ENCODE measurements around the gene ALG2. TPM values are rescaled to one million over a fixed set of nuclear protein-coding genes. Genes with fewer than 3 reads are reported as not detected.

ALG2 gene
- polyA plus RNA-seq, 1 donor from 2014 or later = 15.8 TPM

DNA sequence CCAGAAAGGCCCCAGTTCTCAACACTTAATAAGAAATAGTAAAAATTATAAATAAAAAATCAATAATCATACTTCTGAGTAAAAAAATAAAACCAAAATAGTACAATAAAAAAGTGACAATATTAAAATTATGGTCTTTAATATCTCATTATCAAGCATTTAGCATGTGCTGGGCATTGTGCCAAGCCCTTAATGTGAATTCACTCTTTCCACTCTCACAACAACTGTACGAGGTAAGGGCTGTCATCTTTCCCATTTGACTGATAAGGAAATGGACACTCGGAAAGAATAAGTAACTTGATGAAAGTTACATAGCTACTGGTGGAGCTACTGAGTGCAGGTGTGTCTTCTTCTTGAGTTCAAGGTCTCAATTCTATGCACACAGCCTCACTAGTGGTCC lies 43.9 kb upstream of the ALG2 start:
- no peaks in the 10 kb centered on the region for H3K9me3 ChIP-seq (ENCODE audit: low read length)
- H4K20me1 ChIP-seq (ENCODE audit: insufficient read depth) = no peaks in the 10 kb centered on the region
- no peak overlapping the region for H3K27ac ChIP-seq (ENCODE audit: low read length)
- H3K4me3 ChIP-seq (ENCODE audit: low read length) = no peak overlapping the region
- H3K79me2 ChIP-seq (replicated peaks; ENCODE audit: insufficient read depth, low read length) = no peaks in the 10 kb centered on the region
- H3F3A ChIP-seq (ENCODE audit: insufficient read depth, low read length, poor library complexity, severe bottlenecking) = no peaks in the 10 kb centered on the region
- H3K36me3 ChIP-seq (ENCODE audit: insufficient read depth, low read length) = no peaks in the 10 kb centered on the region
- no peaks in the 10 kb centered on the region for H3K27me3 ChIP-seq (ENCODE audit: insufficient read depth, low read depth, low read length)
- no peak overlapping the region for H2AFZ ChIP-seq (ENCODE audit: low read depth, low read length)
- H3K9ac ChIP-seq (ENCODE audit: low read length) = no peak overlapping the region
- H3K9me2 ChIP-seq (ENCODE audit: insufficient read depth, low read length) = no peaks in the 10 kb centered on the region
- TF ChIP-seq MXI1 (conservative IDR thresholded peaks at IDR 0.05; ENCODE audit: poor library complexity, severe bottlenecking) (no peak), EZH2 (IDR thresholded peaks at IDR 0.05; ENCODE audit: borderline replicate concordance, insufficient read depth, low read length, poor library complexity, severe bottlenecking) (no peak), POLR2AphosphoS5 (IDR thresholded peaks at IDR 0.05) (no peak), SMC3 (conservative IDR thresholded peaks at IDR 0.05; ENCODE audit: poor library complexity) (no peak), TAF1 (IDR thresholded peaks at IDR 0.05; ENCODE audit: low read depth) (no peak), RAD21 (conservative IDR thresholded peaks at IDR 0.05) (no peak), EP300 (conservative IDR thresholded peaks at IDR 0.05; ENCODE audit: poor library complexity, severe bottlenecking) (no peak)
- TF ChIP-seq, protein P1, sequence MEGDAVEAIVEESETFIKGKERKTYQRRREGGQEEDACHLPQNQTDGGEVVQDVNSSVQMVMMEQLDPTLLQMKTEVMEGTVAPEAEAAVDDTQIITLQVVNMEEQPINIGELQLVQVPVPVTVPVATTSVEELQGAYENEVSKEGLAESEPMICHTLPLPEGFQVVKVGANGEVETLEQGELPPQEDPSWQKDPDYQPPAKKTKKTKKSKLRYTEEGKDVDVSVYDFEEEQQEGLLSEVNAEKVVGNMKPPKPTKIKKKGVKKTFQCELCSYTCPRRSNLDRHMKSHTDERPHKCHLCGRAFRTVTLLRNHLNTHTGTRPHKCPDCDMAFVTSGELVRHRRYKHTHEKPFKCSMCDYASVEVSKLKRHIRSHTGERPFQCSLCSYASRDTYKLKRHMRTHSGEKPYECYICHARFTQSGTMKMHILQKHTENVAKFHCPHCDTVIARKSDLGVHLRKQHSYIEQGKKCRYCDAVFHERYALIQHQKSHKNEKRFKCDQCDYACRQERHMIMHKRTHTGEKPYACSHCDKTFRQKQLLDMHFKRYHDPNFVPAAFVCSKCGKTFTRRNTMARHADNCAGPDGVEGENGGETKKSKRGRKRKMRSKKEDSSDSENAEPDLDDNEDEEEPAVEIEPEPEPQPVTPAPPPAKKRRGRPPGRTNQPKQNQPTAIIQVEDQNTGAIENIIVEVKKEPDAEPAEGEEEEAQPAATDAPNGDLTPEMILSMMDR (IDR thresholded peaks at IDR 0.05; ENCODE audit: poor library complexity, severe bottlenecking) = no peak
- TF ChIP-seq, protein P2, sequence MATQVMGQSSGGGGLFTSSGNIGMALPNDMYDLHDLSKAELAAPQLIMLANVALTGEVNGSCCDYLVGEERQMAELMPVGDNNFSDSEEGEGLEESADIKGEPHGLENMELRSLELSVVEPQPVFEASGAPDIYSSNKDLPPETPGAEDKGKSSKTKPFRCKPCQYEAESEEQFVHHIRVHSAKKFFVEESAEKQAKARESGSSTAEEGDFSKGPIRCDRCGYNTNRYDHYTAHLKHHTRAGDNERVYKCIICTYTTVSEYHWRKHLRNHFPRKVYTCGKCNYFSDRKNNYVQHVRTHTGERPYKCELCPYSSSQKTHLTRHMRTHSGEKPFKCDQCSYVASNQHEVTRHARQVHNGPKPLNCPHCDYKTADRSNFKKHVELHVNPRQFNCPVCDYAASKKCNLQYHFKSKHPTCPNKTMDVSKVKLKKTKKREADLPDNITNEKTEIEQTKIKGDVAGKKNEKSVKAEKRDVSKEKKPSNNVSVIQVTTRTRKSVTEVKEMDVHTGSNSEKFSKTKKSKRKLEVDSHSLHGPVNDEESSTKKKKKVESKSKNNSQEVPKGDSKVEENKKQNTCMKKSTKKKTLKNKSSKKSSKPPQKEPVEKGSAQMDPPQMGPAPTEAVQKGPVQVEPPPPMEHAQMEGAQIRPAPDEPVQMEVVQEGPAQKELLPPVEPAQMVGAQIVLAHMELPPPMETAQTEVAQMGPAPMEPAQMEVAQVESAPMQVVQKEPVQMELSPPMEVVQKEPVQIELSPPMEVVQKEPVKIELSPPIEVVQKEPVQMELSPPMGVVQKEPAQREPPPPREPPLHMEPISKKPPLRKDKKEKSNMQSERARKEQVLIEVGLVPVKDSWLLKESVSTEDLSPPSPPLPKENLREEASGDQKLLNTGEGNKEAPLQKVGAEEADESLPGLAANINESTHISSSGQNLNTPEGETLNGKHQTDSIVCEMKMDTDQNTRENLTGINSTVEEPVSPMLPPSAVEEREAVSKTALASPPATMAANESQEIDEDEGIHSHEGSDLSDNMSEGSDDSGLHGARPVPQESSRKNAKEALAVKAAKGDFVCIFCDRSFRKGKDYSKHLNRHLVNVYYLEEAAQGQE (IDR thresholded peaks at IDR 0.05; ENCODE audit: borderline replicate concordance) = no peak
- H3K4me2 ChIP-seq (ENCODE audit: low read length) = no peak overlapping the region

- Histone ChIP-seq H3K9me2 (ENCODE audit: insufficient read depth, low read length) (no peaks in the 10 kb centered on the region), H3K27ac (ENCODE audit: low read length) (no peak overlapping the region), H4K20me1 (ENCODE audit: insufficient read depth) (no peaks in the 10 kb centered on the region), H3F3A (ENCODE audit: insufficient read depth, low read length, poor library complexity, severe bottlenecking) (no peaks in the 10 kb centered on the region), H3K4me3 (ENCODE audit: low read length) (no peak overlapping the region), H3K27me3 (ENCODE audit: insufficient read depth, low read depth, low read length) (no peaks in the 10 kb centered on the region), H2AFZ (ENCODE audit: low read depth, low read length) (no peak overlapping the region), H3K4me2 (ENCODE audit: low read length) (no peak overlapping the region), H3K9me3 (ENCODE audit: low read length) (no peaks in the 10 kb centered on the region), H3K36me3 (ENCODE audit: insufficient read depth, low read length) (no peaks in the 10 kb centered on the region), H3K79me2 (replicated peaks; ENCODE audit: insufficient read depth, low read length) (no peaks in the 10 kb centered on the region), H3K9ac (ENCODE audit: low read length) (no peak overlapping the region)
- TF ChIP-seq, protein P2 (IDR thresholded peaks at IDR 0.05; ENCODE audit: borderline replicate concordance) = no peak
- TF ChIP-seq POLR2AphosphoS5 (IDR thresholded peaks at IDR 0.05) = no peak
- TF ChIP-seq, protein P1 (IDR thresholded peaks at IDR 0.05; ENCODE audit: poor library complexity, severe bottlenecking) = no peak
- no peak for TF ChIP-seq EP300 (conservative IDR thresholded peaks at IDR 0.05; ENCODE audit: poor library complexity, severe bottlenecking)
- TF ChIP-seq RAD21 (conservative IDR thresholded peaks at IDR 0.05) = no peak
- no peak for TF ChIP-seq SMC3 (conservative IDR thresholded peaks at IDR 0.05; ENCODE audit: poor library complexity)
- no peak for TF ChIP-seq MXI1 (conservative IDR thresholded peaks at IDR 0.05; ENCODE audit: poor library complexity, severe bottlenecking)
- TF ChIP-seq EZH2 (IDR thresholded peaks at IDR 0.05; ENCODE audit: borderline replicate concordance, insufficient read depth, low read length, poor library complexity, severe bottlenecking) = no peak
- no peak for TF ChIP-seq TAF1 (IDR thresholded peaks at IDR 0.05; ENCODE audit: low read depth)
These were observed 42.4 kb upstream of the ALG2 start for GRCh38 chr9:99264070-99264680.
